GM21786 (cell line): ENCODE results near the gene EPHB6.

Experiments used
- ATAC-seq: cut with Tn5 transposase; IDR thresholded peaks from one replicate; pipeline ENCODE4 v1.9.1; 2021; ENCODE audit not compliant: unreplicated experiment

Gene EPHB6

GRCh38 chr7:142833174-142834048 lies 21.5 kb upstream of the EPHB6 start:
- ATAC-seq, result peak; percentile 95

- ATAC-seq, result no peak
These were observed 19.4 kb upstream of the EPHB6 start for GRCh38 chr7:142835487-142835886.

- no peak for ATAC-seq
These were observed 18.4 kb upstream of the EPHB6 start for GRCh38 chr7:142836426-142836825.

GRCh38 chr7:142838461-142839213 lies 16.2 kb upstream of the EPHB6 start:
- no peak for ATAC-seq

- no peak for ATAC-seq
These were observed 12.6 kb upstream of the EPHB6 start for GRCh38 chr7:142842251-142842766.

- ATAC-seq, result no peak
These were observed 7.5 kb upstream of the EPHB6 start for GRCh38 chr7:142847353-142847752.

- no peak for ATAC-seq
These were observed 3.6 kb upstream of the EPHB6 start for GRCh38 chr7:142851269-142851668.

- no peak for ATAC-seq
These were observed 3.0 kb upstream of the EPHB6 start for GRCh38 chr7:142851919-142852318.

- peak; percentile 85 for ATAC-seq
These were observed 1.0 kb upstream of the EPHB6 start for GRCh38 chr7:142853739-142854371.

GRCh38 chr7:142855114-142855743 lies 353 bp downstream of the EPHB6 start:
- ATAC-seq, result peak; percentile 0

- no peak for ATAC-seq
These were observed 1.1 kb downstream of the EPHB6 start for GRCh38 chr7:142855756-142856564.

- ATAC-seq, result no peak
These were observed 1.8 kb downstream of the EPHB6 start for GRCh38 chr7:142856565-142857245.

GRCh38 chr7:142857625-142858024 lies 2.7 kb downstream of the EPHB6 start:
- no peak for ATAC-seq

- no peak for ATAC-seq
These were observed 4.5 kb downstream of the EPHB6 start for GRCh38 chr7:142859411-142859810.

GRCh38 chr7:142859829-142860228 lies 5.0 kb downstream of the EPHB6 start:
- no peak for ATAC-seq

- no peak for ATAC-seq
These were observed 6.1 kb downstream of the EPHB6 start for GRCh38 chr7:142860968-142861367.

- ATAC-seq, result no peak
These were observed 7.5 kb downstream of the EPHB6 start for GRCh38 chr7:142862351-142862750.

- ATAC-seq, result no peak
These were observed 8.0 kb downstream of the EPHB6 start for GRCh38 chr7:142862786-142863400.
